ENCODE measurements around the gene NHERF2. TPM values are rescaled to one million over a fixed set of nuclear protein-coding genes. Genes with fewer than 3 reads are reported as not detected.

The NHERF2 gene
- total and polyA plus RNA-seq, 2 experiments from 2014 or later: 12.0 to 16.5 TPM

DNA sequence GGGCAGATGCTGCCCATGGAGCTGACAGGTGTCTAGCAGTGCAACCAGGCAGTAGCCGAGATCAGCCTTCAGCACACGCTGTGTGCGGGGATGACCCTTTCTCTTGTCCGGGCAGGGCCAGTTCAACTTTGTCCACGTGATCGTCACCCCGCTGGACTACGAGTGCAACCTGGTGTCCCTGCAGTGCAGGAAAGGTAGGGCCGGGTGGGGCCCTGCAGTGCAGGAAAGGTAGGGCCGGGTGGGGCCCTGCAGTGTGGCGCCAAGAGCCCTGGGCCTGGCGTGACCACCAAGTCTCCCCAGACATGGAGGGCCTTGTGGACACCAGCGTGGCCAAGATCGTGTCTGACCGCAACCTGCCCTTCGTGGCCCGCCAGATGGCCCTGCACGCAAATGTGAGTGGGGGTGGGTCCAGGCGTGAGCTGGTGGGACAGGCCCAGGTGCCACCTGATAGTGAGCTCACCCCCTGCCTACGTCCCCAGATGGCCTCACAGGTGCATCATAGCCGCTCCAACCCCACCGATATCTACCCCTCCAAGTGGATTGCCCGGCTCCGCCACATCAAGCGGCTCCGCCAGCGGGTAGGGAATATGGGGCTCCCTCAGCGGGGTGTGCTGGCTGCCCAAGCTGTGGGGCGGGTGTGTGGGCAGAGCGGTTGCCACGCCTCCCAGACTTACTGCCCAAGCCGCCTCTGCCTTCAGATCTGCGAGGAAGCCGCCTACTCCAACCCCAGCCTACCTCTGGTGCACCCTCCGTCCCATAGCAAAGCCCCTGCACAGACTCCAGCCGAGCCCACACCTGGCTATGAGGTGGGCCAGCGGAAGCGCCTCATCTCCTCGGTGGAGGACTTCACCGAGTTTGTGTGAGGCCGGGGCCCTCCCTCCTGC lies 61.3 kb downstream of the NHERF2 start:
- no peaks in the 10 kb centered on the region for H3K9me2 ChIP-seq (ENCODE audit: insufficient read depth)
- Mint-ChIP-seq H3K27ac (no peak overlapping the region), H3K4me3 (no peak overlapping the region), H3K27me3 (ENCODE audit: insufficient read depth, low read depth, poor library complexity) (peaks cover 14% of the 10 kb centered on the region), H3K9me3 (no peaks in the 10 kb centered on the region), H3K36me3 (ENCODE audit: low read depth) (peaks cover 5% of the 10 kb centered on the region; the same call in 2 of the 3 replicates), H3K4me1 (no peaks in the 10 kb centered on the region)
- no peak overlapping the region for H3K4me2 ChIP-seq
- no peak overlapping the region for H3K4me3 ChIP-seq
- TF ChIP-seq EZH2phosphoT487 (IDR thresholded peaks at IDR 0.05; ENCODE audit: unreplicated experiment) (no peak), ZNF331 (CRISPR knock-in tag; IDR thresholded peaks at IDR 0.05; ENCODE audit: low read depth) (no peak), ZNF114 (CRISPR knock-in tag; IDR thresholded peaks at IDR 0.05) (no peak), CREB1 (CRISPR knock-in tag; IDR thresholded peaks at IDR 0.05; ENCODE audit: low read depth) (no peak), JUNB (IDR thresholded peaks at IDR 0.05; ENCODE audit: unreplicated experiment) (no peak), POLR2AphosphoS5 (IDR thresholded peaks at IDR 0.05; ENCODE audit: low read depth) (no peak), STAT1 (IDR thresholded peaks at IDR 0.05; ENCODE audit: unreplicated experiment) (no peak), NANOG (IDR thresholded peaks at IDR 0.05; ENCODE audit: borderline replicate concordance) (no peak), EZH2 (IDR thresholded peaks at IDR 0.05; ENCODE audit: low read depth, unreplicated experiment) (no peak)
- TF ChIP-seq, protein P1, sequence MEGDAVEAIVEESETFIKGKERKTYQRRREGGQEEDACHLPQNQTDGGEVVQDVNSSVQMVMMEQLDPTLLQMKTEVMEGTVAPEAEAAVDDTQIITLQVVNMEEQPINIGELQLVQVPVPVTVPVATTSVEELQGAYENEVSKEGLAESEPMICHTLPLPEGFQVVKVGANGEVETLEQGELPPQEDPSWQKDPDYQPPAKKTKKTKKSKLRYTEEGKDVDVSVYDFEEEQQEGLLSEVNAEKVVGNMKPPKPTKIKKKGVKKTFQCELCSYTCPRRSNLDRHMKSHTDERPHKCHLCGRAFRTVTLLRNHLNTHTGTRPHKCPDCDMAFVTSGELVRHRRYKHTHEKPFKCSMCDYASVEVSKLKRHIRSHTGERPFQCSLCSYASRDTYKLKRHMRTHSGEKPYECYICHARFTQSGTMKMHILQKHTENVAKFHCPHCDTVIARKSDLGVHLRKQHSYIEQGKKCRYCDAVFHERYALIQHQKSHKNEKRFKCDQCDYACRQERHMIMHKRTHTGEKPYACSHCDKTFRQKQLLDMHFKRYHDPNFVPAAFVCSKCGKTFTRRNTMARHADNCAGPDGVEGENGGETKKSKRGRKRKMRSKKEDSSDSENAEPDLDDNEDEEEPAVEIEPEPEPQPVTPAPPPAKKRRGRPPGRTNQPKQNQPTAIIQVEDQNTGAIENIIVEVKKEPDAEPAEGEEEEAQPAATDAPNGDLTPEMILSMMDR (conservative IDR thresholded peaks at IDR 0.05; ENCODE audit: low read depth in 2 of 2): no peak
- TF ChIP-seq, protein P2, sequence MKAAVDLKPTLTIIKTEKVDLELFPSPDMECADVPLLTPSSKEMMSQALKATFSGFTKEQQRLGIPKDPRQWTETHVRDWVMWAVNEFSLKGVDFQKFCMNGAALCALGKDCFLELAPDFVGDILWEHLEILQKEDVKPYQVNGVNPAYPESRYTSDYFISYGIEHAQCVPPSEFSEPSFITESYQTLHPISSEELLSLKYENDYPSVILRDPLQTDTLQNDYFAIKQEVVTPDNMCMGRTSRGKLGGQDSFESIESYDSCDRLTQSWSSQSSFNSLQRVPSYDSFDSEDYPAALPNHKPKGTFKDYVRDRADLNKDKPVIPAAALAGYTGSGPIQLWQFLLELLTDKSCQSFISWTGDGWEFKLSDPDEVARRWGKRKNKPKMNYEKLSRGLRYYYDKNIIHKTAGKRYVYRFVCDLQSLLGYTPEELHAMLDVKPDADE (IDR thresholded peaks at IDR 0.05): no peak
- TF ChIP-seq, protein P3, sequence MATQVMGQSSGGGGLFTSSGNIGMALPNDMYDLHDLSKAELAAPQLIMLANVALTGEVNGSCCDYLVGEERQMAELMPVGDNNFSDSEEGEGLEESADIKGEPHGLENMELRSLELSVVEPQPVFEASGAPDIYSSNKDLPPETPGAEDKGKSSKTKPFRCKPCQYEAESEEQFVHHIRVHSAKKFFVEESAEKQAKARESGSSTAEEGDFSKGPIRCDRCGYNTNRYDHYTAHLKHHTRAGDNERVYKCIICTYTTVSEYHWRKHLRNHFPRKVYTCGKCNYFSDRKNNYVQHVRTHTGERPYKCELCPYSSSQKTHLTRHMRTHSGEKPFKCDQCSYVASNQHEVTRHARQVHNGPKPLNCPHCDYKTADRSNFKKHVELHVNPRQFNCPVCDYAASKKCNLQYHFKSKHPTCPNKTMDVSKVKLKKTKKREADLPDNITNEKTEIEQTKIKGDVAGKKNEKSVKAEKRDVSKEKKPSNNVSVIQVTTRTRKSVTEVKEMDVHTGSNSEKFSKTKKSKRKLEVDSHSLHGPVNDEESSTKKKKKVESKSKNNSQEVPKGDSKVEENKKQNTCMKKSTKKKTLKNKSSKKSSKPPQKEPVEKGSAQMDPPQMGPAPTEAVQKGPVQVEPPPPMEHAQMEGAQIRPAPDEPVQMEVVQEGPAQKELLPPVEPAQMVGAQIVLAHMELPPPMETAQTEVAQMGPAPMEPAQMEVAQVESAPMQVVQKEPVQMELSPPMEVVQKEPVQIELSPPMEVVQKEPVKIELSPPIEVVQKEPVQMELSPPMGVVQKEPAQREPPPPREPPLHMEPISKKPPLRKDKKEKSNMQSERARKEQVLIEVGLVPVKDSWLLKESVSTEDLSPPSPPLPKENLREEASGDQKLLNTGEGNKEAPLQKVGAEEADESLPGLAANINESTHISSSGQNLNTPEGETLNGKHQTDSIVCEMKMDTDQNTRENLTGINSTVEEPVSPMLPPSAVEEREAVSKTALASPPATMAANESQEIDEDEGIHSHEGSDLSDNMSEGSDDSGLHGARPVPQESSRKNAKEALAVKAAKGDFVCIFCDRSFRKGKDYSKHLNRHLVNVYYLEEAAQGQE (IDR thresholded peaks at IDR 0.05; ENCODE audit: unreplicated experiment): no peak
- TF ChIP-seq, protein P4, sequence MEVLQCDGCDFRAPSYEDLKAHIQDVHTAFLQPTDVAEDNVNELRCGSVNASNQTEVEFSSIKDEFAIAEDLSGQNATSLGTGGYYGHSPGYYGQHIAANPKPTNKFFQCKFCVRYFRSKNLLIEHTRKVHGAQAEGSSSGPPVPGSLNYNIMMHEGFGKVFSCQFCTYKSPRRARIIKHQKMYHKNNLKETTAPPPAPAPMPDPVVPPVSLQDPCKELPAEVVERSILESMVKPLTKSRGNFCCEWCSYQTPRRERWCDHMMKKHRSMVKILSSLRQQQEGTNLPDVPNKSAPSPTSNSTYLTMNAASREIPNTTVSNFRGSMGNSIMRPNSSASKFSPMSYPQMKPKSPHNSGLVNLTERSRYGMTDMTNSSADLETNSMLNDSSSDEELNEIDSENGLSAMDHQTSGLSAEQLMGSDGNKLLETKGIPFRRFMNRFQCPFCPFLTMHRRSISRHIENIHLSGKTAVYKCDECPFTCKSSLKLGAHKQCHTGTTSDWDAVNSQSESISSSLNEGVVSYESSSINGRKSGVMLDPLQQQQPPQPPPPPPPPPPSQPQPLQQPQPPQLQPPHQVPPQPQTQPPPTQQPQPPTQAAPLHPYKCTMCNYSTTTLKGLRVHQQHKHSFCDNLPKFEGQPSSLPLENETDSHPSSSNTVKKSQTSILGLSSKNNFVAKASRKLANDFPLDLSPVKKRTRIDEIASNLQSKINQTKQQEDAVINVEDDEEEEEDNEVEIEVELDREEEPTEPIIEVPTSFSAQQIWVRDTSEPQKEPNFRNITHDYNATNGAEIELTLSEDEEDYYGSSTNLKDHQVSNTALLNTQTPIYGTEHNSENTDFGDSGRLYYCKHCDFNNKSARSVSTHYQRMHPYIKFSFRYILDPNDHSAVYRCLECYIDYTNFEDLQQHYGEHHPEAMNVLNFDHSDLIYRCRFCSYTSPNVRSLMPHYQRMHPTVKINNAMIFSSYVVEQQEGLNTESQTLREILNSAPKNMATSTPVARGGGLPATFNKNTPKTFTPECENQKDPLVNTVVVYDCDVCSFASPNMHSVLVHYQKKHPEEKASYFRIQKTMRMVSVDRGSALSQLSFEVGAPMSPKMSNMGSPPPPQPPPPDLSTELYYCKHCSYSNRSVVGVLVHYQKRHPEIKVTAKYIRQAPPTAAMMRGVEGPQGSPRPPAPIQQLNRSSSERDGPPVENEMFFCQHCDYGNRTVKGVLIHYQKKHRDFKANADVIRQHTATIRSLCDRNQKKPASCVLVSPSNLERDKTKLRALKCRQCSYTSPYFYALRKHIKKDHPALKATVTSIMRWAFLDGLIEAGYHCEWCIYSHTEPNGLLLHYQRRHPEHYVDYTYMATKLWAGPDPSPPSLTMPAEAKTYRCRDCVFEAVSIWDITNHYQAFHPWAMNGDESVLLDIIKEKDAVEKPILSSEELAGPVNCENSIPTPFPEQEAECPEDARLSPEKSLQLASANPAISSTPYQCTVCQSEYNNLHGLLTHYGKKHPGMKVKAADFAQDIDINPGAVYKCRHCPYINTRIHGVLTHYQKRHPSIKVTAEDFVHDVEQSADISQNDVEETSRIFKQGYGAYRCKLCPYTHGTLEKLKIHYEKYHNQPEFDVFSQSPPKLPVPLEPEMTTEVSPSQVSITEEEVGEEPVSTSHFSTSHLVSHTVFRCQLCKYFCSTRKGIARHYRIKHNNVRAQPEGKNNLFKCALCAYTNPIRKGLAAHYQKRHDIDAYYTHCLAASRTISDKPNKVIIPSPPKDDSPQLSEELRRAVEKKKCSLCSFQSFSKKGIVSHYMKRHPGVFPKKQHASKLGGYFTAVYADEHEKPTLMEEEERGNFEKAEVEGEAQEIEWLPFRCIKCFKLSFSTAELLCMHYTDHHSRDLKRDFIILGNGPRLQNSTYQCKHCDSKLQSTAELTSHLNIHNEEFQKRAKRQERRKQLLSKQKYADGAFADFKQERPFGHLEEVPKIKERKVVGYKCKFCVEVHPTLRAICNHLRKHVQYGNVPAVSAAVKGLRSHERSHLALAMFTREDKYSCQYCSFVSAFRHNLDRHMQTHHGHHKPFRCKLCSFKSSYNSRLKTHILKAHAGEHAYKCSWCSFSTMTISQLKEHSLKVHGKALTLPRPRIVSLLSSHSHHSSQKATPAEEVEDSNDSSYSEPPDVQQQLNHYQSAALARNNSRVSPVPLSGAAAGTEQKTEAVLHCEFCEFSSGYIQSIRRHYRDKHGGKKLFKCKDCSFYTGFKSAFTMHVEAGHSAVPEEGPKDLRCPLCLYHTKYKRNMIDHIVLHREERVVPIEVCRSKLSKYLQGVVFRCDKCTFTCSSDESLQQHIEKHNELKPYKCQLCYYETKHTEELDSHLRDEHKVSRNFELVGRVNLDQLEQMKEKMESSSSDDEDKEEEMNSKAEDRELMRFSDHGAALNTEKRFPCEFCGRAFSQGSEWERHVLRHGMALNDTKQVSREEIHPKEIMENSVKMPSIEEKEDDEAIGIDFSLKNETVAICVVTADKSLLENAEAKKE (CRISPR knock-in tag; IDR thresholded peaks at IDR 0.05): no peak
- H3K36me3 ChIP-seq (ENCODE audit: insufficient read depth): no peaks in the 10 kb centered on the region
- ATAC-seq (no peak), DNase-seq (ENCODE audit: low spot score) (no peak)
- H3K4me1 ChIP-seq (ENCODE audit: insufficient read depth): peaks cover 4% of the 10 kb centered on the region; the same call in 1 of the 2 replicates
- no peaks in the 10 kb centered on the region for H3K79me2 ChIP-seq (replicated peaks; ENCODE audit: insufficient read depth)
- no peaks in the 10 kb centered on the region for H3K27me3 ChIP-seq (ENCODE audit: insufficient read depth)
- no peak overlapping the region for H3K27ac ChIP-seq (ENCODE audit: low read depth)
- peaks cover 12% of the 10 kb centered on the region; the same call in 1 of the 2 replicates for H3F3A ChIP-seq (replicated peaks; ENCODE audit: low read depth)
- no peaks in the 10 kb centered on the region; the same call in 1 of the 2 replicates for H4K20me1 ChIP-seq (replicated peaks; ENCODE audit: insufficient read depth)
- H2AFZ ChIP-seq: no peak overlapping the region
